NT2/D1 (cell line): ENCODE data around the gene LRP2BP.

Experiments
- DNase-seq: peaks from one replicate; pipeline ENCODE4 v3.0.0-alpha.2; 2011; ENCODE audit warnings: low read depth, low spot score
- H3K27me3 ChIP-seq: 2 replicates; pipeline ENCODE4 v1.6.0; 2011; ENCODE audit warnings: mild to moderate bottlenecking; ENCODE audit not compliant: insufficient read length, insufficient read depth
- H3K36me3 ChIP-seq: 2 replicates; pipeline ENCODE4 v1.6.1; 2011; ENCODE audit warnings: mild to moderate bottlenecking, low read length, mixed read lengths; ENCODE audit not compliant: insufficient read depth, insufficient read length
- H3K4me1 ChIP-seq: 2 replicates; pipeline ENCODE4 v1.5.1; 2011; ENCODE audit not compliant: insufficient read depth, insufficient read length
- H3K4me3 ChIP-seq: 2 replicates; pipeline ENCODE4 v1.5.1; 2011; ENCODE audit warnings: low read depth; ENCODE audit not compliant: insufficient read length
- H3K9ac ChIP-seq: 2 replicates; pipeline ENCODE4 v1.6.0; 2011; ENCODE audit warnings: low read depth; ENCODE audit not compliant: insufficient read length
- H3K9me3 ChIP-seq: 2 replicates; pipeline ENCODE4 v1.5.1; 2011; ENCODE audit warnings: mild to moderate bottlenecking, low read length; ENCODE audit not compliant: insufficient read depth
- SUZ12 ChIP-seq: IDR thresholded peaks from 2 replicates; pipeline ENCODE4 v1.6.1; 2011; ENCODE audit not compliant: insufficient read length, insufficient read depth; ENCODE audit errors: extremely low read depth
- YY1 ChIP-seq: IDR thresholded peaks from 2 replicates; pipeline ENCODE4 v1.6.1; 2011; ENCODE audit not compliant: insufficient read length, insufficient read depth
- ZNF274 ChIP-seq: IDR thresholded peaks from 2 replicates; pipeline ENCODE4 v1.6.1; 2011; ENCODE audit warnings: mild to moderate bottlenecking, low read depth, low read length

The LRP2BP gene

GRCh38 chr4:185358959-185359358 lies 36.8 kb downstream of the LRP2BP start:
- Histone ChIP-seq H3K36me3 (peaks cover 4% of the 10 kb centered on the region), H3K27me3 (no peaks in the 10 kb centered on the region), H3K4me1 (no peaks in the 10 kb centered on the region), H3K9me3 (no peaks in the 10 kb centered on the region), H3K9ac (no peak overlapping the region), H3K4me3 (no peak overlapping the region)
- DNase-seq: no peak
- TF ChIP-seq YY1 (no peak), ZNF274 (no peak), SUZ12 (no peak)

DNA sequence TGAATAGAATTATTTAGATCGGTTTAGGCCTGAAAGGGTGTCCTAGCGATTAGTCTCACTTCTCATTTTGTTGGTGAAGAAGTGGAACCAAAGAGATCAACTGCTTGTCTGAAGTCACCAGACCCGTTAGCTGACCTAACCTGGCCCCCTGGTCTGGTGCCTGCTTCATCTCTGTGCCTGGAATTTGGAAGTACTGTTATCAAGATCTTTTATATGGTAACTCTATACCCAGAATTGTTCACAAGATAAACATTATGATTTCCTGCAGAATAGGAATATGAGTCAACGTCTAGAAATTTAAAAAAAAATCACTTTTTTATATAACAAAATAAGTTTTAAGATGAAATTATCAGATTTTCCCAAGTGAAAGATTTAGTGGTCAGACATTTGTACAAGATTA lies 37.2 kb downstream of the LRP2BP start:
- DNase-seq: no peak
- Histone ChIP-seq H3K4me3 (no peak overlapping the region), H3K4me1 (no peaks in the 10 kb centered on the region), H3K36me3 (peaks cover 5% of the 10 kb centered on the region), H3K27me3 (no peaks in the 10 kb centered on the region), H3K9ac (no peak overlapping the region), H3K9me3 (no peaks in the 10 kb centered on the region)
- TF ChIP-seq SUZ12 (no peak), ZNF274 (no peak), YY1 (no peak)

DNA sequence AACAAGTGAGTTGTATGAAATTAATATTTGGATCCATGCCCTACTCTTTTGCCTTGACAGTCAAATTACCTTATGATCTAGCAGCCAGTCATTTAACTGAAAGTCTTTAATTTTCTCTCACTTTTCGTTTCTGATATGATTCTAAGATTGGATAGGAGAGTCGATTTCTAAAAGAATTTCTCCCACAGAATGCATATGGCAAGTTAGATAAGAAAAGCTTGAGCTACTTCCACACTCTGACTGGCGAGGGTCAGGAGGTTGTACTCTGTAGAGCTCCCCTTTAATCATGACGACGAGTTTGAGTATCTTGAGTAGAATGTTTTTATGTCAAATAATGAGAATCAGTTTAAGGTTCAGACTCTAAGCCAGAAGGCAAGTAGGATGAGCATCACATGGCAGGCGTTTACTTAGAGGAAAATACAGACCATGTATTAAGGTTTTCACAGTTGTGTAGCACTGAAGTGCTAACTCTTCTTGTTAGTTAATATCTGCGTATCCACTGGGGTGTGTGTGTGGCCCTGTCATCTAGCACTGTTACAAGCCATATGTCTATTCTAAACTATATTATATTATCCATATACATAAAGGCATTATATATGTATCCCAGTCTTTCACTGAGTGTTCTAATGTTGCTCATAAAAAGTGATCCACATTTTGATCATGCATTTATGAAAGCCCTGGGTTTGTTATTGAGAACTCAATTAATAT lies 37.8 kb downstream of the LRP2BP start:
- H3K9me3 ChIP-seq: no peaks in the 10 kb centered on the region
- TF ChIP-seq SUZ12 (no peak), ZNF274 (no peak), YY1 (no peak)
- H3K4me3 ChIP-seq: no peak overlapping the region
- DNase-seq: no peak
- H3K9ac ChIP-seq: no peak overlapping the region
- H3K36me3 ChIP-seq: peaks cover 5% of the 10 kb centered on the region
- H3K4me1 ChIP-seq: no peaks in the 10 kb centered on the region
- no peaks in the 10 kb centered on the region for H3K27me3 ChIP-seq

DNA sequence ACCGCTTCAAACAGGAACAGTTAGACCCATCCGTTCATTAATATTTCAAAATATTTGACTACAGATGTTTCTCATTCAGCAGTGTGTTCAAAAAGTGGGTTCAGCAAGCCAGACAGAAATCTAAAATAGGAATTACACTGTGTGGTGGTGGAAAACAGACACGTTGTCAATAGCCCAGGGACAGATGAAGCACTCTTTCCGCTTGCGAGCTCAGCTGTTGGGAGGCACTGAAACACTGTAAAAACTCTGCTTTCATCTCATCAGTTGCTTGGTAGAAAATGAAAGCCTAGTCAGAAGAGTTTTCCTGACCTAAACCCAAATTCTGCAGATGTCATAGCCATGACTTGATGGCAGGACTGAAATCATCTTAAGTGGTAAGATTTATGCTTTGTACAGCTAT lies 38.5 kb downstream of the LRP2BP start:
- H3K36me3 ChIP-seq: peaks cover 5% of the 10 kb centered on the region
- H3K27me3 ChIP-seq: no peaks in the 10 kb centered on the region
- H3K4me1 ChIP-seq: no peaks in the 10 kb centered on the region
- DNase-seq: no peak
- H3K9me3 ChIP-seq: no peaks in the 10 kb centered on the region
- no peak overlapping the region for H3K9ac ChIP-seq
- no peak for TF ChIP-seq YY1
- no peak for TF ChIP-seq ZNF274
- TF ChIP-seq SUZ12: no peak
- no peak overlapping the region for H3K4me3 ChIP-seq

- Histone ChIP-seq H3K36me3 (peaks cover 5% of the 10 kb centered on the region), H3K27me3 (no peaks in the 10 kb centered on the region), H3K9ac (no peak overlapping the region), H3K4me3 (no peak overlapping the region), H3K9me3 (no peaks in the 10 kb centered on the region), H3K4me1 (no peaks in the 10 kb centered on the region)
- TF ChIP-seq SUZ12 (no peak), ZNF274 (no peak), YY1 (no peak)
- no peak for DNase-seq
Measured at GRCh38 chr4:185352741-185353140, 43.0 kb downstream of the LRP2BP start.

DNA sequence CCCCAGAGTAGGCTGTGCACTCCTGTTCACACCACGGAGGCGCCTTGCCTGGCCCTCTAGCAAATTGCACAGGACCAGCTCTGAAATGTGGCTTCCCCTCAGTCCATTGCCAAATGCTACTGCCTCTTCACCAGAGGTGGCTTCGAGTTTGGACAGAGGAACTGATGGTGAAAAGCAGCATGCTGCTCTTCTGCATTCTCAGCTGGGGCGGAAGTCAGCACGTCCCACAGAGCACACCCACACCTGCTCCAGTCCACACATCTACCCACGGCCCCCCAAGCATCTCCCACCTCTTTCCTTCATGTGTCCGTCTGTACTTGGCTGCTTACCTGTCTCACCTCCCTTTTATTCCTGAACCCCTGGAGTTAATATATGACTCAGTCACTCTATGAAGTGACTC lies 43.5 kb downstream of the LRP2BP start:
- Histone ChIP-seq H3K9ac (no peak overlapping the region), H3K27me3 (no peaks in the 10 kb centered on the region), H3K9me3 (no peaks in the 10 kb centered on the region), H3K36me3 (peaks cover 5% of the 10 kb centered on the region), H3K4me1 (no peaks in the 10 kb centered on the region), H3K4me3 (no peak overlapping the region)
- DNase-seq: no peak
- TF ChIP-seq SUZ12: no peak
- no peak for TF ChIP-seq ZNF274
- no peak for TF ChIP-seq YY1

DNA sequence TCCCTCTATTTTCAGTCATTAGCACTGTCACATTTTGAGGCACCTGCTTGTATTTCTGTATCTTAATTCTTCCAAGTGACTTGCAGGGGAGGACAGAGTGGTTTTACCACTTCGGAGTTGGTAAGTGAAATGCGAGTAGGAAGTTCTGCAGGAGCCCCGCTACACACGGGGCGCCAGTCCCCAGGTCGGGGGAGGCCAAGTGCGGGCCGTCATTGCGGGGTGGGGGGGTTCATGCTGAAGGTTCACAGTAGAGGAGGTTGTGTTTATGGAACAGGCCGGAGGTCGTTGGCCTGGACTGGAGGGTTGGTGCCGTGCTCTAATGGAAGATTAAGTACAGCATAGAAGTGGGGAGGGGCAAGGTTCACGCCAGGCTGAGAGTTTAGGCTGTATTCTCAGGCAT lies 44.0 kb downstream of the LRP2BP start:
- TF ChIP-seq SUZ12 (no peak), ZNF274 (no peak), YY1 (no peak)
- H3K4me3 ChIP-seq: no peak overlapping the region
- no peaks in the 10 kb centered on the region for H3K27me3 ChIP-seq
- H3K9ac ChIP-seq: no peak overlapping the region
- no peaks in the 10 kb centered on the region for H3K4me1 ChIP-seq
- H3K36me3 ChIP-seq: peaks cover 7% of the 10 kb centered on the region
- DNase-seq: no peak
- H3K9me3 ChIP-seq: no peaks in the 10 kb centered on the region
